ENCODE measurements around the gene RBP2. TPM values are rescaled to one million over a fixed set of nuclear protein-coding genes. Genes with fewer than 3 reads are reported as not detected.
"Not testable (repeated sequence)": the region's sequence is repeated elsewhere in the genome, so short reads cannot be mapped to it uniquely, and the experiment has no call there.

RBP2 gene
- total RNA-seq, 1 donor from 2014 or later, result 3.1 TPM

DNA sequence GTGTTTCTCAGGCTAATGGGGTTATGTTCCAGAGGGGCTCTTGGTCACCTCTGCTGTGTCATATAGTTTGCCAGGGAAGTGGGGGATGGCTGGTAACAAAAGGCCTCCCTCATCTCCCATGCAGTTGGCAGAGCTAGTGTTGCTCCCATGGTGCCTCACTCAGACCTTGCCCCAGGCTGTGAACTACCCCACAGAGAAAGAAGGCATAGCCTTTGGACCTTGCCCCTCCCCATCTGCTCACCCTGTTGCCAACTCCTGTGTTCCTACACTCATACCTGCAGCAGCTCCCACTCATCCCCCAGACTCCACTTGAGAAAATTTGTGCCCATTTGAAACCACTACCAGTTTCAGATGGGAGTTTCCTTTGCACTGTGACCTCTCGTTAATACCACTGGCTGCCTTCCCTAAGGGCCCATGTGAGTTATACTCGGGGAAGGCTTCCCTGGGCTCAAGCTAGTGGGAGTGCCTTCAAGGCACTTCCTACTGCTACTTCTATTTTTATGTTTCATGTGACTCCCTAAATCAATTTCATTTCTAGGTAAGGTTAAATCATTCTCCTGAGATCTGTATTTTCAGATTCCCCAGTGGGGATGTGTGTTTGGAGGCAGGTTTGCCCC is 61.6 kb downstream of the RBP2 start:
- DNase-seq (no peak), ATAC-seq (no peak)
- intact Hi-C loops (cut with DNase I), result no loop called here
- no peaks in the 10 kb centered on the region for H3K4me1 ChIP-seq
- H3K9me3 ChIP-seq, result peaks cover 39% of the 10 kb centered on the region
- H3K36me3 ChIP-seq, result no peaks in the 10 kb centered on the region
- TF ChIP-seq, protein P1, sequence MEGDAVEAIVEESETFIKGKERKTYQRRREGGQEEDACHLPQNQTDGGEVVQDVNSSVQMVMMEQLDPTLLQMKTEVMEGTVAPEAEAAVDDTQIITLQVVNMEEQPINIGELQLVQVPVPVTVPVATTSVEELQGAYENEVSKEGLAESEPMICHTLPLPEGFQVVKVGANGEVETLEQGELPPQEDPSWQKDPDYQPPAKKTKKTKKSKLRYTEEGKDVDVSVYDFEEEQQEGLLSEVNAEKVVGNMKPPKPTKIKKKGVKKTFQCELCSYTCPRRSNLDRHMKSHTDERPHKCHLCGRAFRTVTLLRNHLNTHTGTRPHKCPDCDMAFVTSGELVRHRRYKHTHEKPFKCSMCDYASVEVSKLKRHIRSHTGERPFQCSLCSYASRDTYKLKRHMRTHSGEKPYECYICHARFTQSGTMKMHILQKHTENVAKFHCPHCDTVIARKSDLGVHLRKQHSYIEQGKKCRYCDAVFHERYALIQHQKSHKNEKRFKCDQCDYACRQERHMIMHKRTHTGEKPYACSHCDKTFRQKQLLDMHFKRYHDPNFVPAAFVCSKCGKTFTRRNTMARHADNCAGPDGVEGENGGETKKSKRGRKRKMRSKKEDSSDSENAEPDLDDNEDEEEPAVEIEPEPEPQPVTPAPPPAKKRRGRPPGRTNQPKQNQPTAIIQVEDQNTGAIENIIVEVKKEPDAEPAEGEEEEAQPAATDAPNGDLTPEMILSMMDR (IDR thresholded peaks at IDR 0.05), result no peak
- H3K27ac ChIP-seq, result no peak overlapping the region
- H3K27me3 ChIP-seq (ENCODE audit: low read depth), result no peaks in the 10 kb centered on the region
- no peak overlapping the region for H3K4me3 ChIP-seq

DNA sequence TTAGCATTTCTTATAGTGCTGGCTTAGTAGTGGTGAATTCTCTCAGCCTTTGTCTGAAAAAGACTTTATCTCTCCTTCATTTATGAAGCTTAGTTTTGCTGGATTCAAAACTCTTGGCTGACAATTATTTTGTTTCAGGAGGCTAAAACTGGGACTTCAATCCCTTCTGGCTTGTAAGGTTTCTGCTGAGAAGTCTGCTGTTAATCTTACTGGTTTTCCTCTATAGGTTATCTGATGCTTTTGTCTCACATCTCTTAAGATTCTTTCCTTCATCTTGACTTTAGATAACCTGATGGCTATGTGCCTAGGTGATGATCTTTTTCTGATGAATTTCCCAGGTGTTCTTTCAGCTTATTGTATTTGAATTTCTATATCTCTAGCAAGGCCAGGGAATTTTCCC is 63.4 kb downstream of the RBP2 start:
- H3K36me3 ChIP-seq; H3K4me3 ChIP-seq; H3K4me1 ChIP-seq; DNase-seq; ATAC-seq; intact Hi-C loops (cut with DNase I); H3K27ac ChIP-seq; H3K27me3 ChIP-seq (ENCODE audit: low read depth): not testable (repeated sequence)
- H3K9me3 ChIP-seq, result peaks cover 55% of the 10 kb centered on the region

Other genes starting within 250 kb of the RBP2 start
- 35.6 TPM for gene MRPS22, start 132.5 kb downstream of the RBP2 start, total RNA-seq
- gene COPB2, start 86.9 kb downstream of the RBP2 start, total RNA-seq, result 109 TPM
- 15.7 TPM for gene RBP1, start 63.2 kb upstream of the RBP2 start, total RNA-seq
- 5.8 TPM for gene NMNAT3, start 201.5 kb upstream of the RBP2 start, total RNA-seq